HG03135 (cell line): ENCODE data around the gene CFAP74.

ENCODE experiments used
- ATAC-seq: cut with Tn5 transposase; IDR thresholded peaks from one replicate; pipeline ENCODE4 v1.9.1; 2021; ENCODE audit warnings: mild to moderate bottlenecking, moderate library complexity; ENCODE audit not compliant: unreplicated experiment

Gene CFAP74

DNA sequence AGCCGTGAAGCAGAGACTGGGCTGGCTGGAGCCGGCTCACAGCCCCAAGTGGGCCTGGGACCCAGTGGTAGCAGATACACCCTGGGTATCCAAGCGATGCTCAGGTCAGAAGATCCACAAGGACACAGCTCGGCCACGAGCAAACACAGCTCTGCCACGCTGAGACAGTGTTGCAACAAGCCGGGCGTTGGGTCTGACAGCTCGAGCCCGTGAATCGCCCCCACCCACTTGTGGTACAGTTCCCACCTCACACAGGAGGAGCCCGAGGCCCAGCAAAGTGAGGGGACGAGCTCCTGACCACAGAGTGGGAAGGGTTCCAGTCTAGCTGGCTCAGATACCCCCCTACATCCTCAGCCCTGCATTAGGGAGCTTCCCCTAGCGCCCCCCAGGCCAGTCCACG is 37.7 kb upstream of the CFAP74 start:
- ATAC-seq = no peak

DNA sequence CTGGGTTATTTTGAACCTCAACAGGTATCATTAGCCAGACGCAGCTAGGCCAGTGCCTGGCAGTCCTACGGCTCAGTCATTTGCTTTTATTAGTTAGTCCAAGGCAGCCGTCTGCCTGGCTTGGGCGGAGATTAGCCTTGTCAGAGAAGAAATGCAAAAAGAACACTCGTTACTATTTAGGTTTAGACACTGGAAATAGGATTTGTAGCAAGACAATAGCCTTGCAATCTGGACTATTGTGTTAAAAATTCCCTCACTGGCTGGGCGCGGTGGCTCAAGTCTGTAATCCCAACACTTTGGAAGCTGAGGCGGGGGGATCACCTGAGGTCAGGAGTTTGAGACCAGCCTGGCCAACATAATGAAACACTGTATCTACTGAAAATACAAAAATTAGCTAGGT is 35.7 kb upstream of the CFAP74 start:
- no peak for ATAC-seq

DNA sequence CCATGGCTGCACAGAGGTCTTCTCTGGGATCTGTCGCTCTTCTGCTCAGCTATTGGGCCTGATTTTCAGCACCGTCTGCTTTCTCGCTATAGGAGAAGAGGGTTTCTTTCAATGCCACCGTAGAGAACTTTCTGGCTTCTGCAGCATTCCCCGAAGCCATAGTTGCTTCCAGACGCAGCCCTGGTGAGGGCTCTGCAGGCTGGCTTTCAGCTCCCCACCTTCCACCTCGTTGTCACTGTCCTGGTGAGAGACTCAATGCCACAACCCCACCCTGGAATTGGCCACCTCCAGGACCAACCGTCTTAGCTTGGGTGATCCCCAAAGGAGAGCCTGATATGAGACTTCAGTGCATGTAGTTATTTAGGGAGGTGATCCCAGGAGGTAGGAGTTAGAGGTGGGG is 34.6 kb upstream of the CFAP74 start:
- no peak for ATAC-seq

DNA sequence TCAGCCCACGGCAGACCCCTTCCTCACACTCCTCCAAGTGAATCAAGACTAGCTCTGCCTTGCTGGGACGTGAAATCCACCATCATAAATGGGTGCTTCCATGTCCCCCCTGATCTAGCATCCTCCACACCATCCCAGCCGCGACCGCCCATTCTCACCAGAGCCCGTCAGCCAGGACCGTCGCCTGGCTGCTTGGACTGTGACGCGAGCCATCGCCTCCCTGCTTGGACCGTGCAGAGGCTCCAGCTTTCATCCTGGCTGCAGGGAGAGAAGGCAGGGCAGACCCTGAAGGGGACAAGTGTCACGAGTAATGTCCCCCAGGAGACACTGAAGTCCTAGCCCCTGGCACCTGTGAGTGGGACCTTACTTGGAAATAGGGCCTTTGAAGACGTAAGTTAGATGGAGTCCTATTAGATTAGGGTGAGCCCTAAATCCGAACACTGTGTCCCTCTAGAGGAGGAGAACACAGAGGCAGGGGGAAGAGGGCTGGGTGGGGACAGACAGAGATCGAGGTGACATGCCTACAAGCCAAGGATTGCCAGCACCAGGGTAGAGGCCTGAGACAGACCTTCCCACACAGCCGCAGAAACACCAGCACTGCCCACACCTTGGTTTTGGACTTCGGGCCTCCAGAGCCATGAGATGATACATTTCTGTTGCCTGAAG is 33.9 kb upstream of the CFAP74 start:
- no peak for ATAC-seq

GRCh38 chr1:2036287-2036686 is 32.7 kb upstream of the CFAP74 start:
- no peak for ATAC-seq

DNA sequence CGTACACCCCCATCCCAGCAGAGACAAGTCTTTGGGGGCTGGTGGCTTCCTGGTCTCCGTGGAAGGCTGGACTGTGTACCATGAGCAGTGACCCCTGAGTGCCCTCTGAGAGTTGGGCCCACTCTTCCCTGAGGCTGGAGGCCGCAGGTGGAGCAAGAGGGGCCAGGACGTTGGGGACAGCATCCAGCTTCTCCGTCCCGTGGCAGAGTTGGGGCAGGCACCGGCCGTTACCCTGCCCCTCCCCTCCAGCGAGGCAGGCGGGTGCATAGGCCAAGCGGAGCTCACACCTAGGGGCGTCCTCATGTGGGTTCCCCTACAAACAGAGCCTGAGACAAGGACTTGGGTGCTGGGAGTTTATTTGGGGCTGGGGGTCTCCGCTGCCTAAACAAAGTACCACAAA is 29.6 kb upstream of the CFAP74 start:
- no peak for ATAC-seq

GRCh38 chr1:2032737-2033136 is 29.2 kb upstream of the CFAP74 start:
- no peak for ATAC-seq

DNA sequence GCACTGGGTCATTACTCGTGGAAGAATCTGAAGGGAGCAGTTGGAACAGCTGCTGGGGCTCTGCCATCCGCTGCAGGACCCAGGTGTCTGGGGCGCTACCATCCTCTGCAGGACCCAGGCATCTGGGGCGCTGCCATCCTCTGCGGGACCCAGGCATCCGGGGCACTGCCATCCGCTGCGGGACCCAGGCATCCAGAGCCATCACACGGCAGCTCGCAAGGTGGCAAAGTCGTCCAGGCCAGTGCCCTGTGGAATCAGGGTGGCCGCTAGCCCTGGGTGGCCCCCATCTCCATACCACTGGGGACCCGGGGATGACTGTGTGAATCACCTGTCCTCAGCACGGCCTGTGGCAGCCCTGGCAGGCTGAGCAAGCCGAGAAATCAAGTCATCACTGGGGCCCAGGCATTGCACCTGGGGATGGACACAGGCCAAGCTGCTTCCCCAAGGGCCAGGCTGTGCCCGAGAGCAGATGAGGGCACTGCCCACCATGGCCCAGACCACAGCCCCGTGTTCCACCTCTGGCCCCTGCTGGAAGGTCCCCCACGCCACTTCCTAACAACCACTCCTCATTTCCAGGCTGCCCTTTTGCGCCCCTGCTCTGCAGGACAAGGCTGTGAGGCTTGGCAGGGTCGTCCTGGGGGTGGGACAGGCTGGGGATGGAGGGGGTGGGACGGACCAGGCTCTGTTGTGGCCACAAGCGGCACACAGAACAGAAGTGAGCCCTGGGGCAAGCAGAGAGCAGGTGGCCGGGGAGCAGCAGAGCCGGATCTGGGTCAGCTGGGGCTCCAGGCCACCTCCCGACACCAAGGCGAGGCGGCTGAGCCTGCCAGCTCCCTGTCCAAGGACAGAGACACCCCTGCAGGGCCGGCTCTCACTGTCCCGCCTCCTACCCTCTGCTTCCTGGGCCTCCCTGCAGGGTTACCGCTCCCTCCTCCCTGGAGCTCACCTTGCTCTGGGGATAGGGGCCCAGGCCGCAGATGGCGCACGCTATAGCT is 28.3 kb upstream of the CFAP74 start:
- ATAC-seq = no peak

- no peak for ATAC-seq
These were observed 26.7 kb upstream of the CFAP74 start for GRCh38 chr1:2030076-2030871.

GRCh38 chr1:2029561-2029960 is 26.0 kb upstream of the CFAP74 start:
- no peak for ATAC-seq

DNA sequence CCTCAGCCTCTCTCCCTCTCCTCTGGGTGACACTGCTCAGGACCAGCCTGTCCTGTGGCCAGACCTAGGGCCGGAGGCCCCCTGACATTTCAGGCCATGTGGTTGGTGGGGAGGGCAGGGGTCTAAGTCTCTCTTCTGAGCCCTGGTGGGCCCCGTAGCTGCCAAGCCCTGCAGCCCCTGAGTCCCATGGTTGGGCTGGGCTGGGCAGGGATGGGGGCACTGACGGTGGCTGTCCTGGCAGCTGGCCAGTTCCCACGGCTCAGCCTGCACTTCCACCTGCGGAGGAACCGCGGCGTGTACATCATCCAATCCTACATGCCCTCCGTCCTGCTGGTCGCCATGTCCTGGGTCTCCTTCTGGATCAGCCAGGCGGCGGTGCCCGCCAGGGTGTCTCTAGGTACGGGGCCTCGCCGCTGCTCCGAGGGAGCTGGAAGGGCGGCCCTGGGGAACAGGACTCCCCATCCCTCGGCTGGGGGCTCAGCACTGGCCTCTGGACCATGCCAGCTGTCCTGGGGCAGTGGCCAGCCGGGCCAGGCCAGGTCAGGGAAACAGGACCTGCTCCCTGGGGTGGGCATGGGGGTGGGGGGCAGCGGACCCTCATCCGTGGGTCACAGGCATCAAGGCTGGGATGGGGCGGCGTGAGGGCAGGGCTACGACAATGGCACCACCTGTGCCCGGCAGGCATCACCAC is 25.4 kb upstream of the CFAP74 start:
- ATAC-seq = no peak

GRCh38 chr1:2027961-2028583 is 24.5 kb upstream of the CFAP74 start:
- no peak for ATAC-seq

DNA sequence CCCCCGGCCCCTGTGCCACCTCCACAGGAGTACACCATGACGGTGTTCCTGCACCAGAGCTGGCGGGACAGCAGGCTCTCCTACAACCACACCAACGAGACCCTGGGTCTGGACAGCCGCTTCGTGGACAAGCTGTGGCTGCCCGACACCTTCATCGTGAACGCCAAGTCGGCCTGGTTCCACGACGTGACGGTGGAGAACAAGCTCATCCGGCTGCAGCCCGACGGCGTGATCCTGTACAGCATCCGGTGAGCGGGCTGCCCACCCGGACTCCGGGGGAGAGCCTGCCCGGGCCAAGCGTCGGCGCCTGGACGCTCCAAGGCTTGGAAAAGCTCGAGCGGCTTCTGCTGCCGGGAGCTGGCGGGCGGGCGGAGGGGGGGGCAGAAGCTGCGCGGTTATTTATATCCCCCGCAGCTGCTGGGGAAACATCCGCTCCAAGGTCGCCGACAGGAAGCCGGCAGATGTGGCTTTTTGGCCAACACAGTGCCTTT is 21.9 kb upstream of the CFAP74 start:
- no peak for ATAC-seq

DNA sequence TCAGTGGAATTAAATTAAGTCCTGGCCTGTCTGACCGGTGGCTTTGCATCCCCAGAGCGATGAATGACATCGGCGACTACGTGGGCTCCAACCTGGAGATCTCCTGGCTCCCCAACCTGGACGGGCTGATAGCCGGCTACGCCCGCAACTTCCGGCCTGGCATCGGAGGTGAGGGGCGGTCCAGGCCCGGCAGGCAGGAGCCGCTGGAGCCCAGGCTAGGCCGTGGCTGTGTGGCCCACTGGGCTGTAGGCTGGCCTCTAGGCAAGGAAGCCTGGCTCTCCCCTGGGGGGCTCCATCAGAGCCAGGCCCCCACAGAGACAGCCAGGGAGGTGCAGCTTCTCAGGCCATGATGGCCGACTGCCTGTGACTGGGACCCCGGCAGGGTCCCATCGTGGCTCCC is 21.3 kb upstream of the CFAP74 start:
- no peak for ATAC-seq

- ATAC-seq = no peak
These were observed 20.9 kb upstream of the CFAP74 start for GRCh38 chr1:2024451-2024850.

DNA sequence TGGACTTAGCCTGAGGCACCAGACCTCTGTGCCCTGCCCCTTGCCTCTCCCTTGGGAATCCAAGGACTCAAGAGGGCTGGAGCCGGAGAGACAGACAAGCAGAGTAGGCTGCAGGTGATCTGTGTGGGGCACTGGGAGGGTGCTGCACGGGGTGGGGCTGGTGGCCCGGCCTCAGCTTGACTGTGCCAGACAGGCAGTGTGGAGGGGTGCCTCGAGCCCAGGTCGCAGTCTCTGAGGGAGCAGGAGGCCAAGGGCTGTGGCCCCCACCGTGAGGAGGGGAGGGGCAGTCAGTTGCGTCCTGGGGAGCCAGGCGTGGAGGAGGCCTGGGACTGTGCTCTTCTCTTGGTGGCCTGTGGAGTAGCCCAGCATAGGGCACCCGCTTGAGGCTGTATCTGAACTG is 19.6 kb upstream of the CFAP74 start:
- no peak for ATAC-seq

DNA sequence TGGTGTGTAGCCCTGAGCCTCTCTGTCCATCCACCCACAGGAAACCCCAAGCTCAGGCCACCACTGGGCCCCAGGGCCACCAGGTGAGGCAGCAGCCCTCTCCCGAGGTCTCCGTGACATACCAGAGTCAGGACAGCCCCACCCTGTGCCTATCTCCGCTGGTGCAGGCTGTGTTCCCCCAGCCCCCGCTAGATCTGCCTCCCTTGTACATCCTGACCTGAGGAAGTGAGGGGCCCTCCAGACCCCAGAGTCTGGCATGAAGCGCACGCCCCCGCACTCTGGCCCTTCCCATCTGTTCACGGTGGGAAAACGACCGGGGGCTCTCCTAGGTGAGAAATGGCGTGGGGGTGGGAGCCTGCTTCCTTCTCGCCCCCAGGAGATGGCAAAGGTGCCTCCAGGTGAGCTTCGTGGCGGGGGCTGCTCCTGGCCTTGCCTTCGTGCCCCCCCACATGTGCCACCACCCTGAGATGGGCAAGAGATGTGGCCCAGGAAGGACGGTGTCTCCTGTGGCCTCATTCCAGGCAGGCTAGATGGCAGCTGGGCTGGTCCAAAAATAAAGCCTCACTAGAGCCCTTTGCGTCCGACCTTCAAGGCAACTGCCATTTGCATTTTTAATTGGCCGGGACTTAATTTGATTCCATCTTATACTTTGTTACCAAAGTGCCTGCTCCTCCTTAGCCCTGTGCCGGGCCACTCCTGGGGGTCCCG is 18.6 kb upstream of the CFAP74 start:
- ATAC-seq = no peak

GRCh38 chr1:2021550-2021949 is 18.0 kb upstream of the CFAP74 start:
- ATAC-seq = no peak

DNA sequence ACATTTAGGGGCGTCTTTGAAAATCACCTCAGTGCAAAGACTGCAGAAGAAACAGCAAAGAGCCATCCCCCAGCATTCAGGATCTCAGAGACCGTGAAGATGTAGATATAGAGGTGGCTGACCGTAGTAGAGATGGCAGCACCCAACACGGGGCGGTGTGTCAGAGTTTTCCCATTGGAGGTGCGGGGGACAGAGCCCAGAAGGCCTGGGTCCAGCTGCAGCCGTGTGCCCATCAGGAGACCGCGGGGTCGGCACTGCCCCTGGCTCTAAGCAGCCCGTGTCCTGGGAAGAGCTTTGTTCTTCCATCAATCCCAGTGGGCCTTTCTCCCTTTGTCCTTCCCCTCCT is 16.7 kb upstream of the CFAP74 start:
- ATAC-seq = no peak
